ENCODE results near the gene KIF15.

KIF15 gene

GRCh38 chr3:44877333-44877732 is 115.7 kb downstream of the KIF15 start:
- no peak for TF ChIP-seq CTCF (IDR thresholded peaks at IDR 0.05; ENCODE audit: control insufficient read depth, insufficient read depth, low read depth, low read length, missing control alignments)
- DNase-seq (ENCODE audit: low read depth) = no peak
- H3K4me3 ChIP-seq (ENCODE audit: control insufficient read depth, low read depth, low read length) = no peak overlapping the region

DNA sequence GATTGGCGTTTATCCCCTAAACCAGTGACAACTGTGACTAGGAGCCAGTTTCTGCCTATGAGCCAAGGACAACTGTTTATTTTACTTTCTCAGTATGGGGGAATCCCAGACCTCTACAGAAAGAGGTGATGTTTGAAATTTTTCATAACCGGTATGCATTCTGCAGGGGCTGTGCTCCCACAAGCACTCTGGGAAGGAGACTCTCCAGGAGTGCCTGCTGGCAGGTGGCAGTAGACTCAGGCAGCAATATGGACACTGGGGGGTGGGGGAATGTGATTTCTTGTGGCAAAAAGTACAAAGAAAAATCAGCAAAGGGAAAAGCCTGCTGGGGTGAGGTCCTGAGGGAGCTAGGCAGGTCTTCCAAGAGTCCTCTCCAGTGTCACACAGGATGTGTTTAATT is 118.7 kb downstream of the KIF15 start:
- H3K4me3 ChIP-seq (ENCODE audit: control insufficient read depth, low read depth, low read length) = no peak overlapping the region
- no peak for TF ChIP-seq CTCF (IDR thresholded peaks at IDR 0.05; ENCODE audit: control insufficient read depth, insufficient read depth, low read depth, low read length, missing control alignments)
- DNase-seq (ENCODE audit: low read depth) = no peak

DNA sequence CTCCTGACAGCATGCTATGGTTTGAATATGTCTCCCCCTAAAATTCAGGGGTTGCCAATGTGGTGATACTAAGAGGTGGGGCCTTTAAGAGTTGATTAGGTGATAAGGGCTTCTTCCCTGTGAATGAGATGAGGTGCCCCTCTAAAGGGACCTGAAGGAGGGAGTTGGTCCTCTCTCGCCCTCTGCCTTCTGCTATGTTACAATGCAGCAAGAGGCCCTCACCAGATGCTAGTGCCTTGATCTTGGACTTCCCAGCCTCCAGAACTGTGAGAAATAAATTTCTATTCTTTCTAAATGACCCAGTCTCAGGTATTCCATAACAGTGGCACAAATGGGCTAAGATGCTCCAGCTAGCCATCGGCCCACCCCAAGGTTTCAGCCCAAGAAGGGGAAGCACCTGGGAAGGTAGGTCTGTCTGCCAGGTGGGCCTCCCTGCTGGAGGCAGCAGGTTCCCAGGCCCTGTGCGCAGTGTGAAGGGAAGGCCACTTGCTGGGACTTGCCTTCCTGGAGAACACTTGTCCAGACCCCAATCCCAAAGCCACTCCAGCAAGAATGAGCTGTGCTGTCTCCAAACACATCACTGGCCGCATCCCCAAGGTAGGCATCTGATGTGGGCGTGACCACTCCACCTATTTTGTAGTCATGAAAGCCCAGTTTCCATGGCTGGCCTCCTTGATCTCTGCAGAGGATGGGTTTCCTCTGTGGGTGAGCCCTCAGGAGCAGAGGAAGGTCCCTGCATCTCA is 121.8 kb downstream of the KIF15 start:
- no peak for TF ChIP-seq CTCF (IDR thresholded peaks at IDR 0.05; ENCODE audit: control insufficient read depth, insufficient read depth, low read depth, low read length, missing control alignments)

DNA sequence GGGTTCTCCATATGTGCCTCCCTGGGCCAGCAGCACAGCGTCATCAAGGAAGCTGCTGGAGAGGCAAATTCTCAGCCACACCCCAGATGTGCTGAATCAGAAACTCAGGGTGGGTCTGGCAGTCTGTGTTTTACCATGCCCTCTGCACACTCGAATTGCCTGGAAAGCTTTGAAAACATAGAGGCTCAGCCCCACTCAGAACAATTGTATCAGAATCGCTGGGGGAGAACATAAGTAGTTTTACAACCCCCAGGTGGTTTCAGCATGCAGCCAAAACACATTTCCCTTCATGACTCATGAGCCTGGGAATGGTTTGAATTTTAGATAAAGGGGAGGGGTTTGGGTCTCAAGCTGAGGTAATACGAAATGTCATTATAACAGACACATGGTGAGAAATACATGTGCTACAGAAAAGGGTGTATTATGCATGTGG is 122.4 kb downstream of the KIF15 start:
- TF ChIP-seq CTCF (IDR thresholded peaks at IDR 0.05; ENCODE audit: control insufficient read depth, insufficient read depth, low read depth, low read length, missing control alignments) = no peak
- DNase-seq (ENCODE audit: low read depth) = peak; percentile 89
- H3K4me3 ChIP-seq (ENCODE audit: control insufficient read depth, low read depth, low read length) = no peak overlapping the region

More for the DNA sequence above, 121.8 kb downstream of the KIF15 start:
- DNase-seq (ENCODE audit: low read depth) = no peak
- no peak overlapping the region for H3K4me3 ChIP-seq (ENCODE audit: control insufficient read depth, low read depth, low read length)

- no peak for TF ChIP-seq CTCF (IDR thresholded peaks at IDR 0.05; ENCODE audit: control insufficient read depth, insufficient read depth, low read depth, low read length, missing control alignments)
- no peak overlapping the region for H3K4me3 ChIP-seq (ENCODE audit: control insufficient read depth, low read depth, low read length)
- peak; percentile 60 for DNase-seq (ENCODE audit: low read depth)
Observed at GRCh38 chr3:44885618-44886017, 124.0 kb downstream of the KIF15 start.

DNA sequence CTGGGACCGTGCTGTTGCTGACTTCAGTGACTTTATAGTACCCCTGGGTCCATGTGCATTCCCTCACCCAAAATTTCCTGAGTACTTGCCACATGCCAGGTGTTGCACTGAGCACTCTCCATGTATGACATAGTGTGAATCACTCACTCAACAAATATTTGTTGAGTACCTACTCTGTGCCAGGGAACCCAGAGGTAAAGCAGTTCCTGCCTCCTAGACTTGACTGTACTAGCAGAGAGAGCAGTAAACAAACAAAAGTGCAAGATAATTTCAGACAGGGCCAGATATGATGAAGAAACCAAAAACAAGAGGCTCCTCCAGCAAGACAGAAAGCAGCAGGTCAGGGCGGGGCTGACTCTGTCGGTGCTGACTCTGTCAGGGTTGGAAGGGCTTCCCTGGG is 125.0 kb downstream of the KIF15 start:
- H3K4me3 ChIP-seq (ENCODE audit: control insufficient read depth, low read depth, low read length) = no peak overlapping the region
- DNase-seq (ENCODE audit: low read depth) = no peak
- TF ChIP-seq CTCF (IDR thresholded peaks at IDR 0.05; ENCODE audit: control insufficient read depth, insufficient read depth, low read depth, low read length, missing control alignments) = no peak
